Left ventricle myocardium inferior (tissue), 1 donor: ENCODE data around the gene LRMDA. TPM values are rescaled to one million over a fixed set of nuclear protein-coding genes. Genes with fewer than 3 reads are reported as not detected.

Experiments used
- DNase-seq: peaks from one replicate; pipeline ENCODE4 v3.0.0-alpha.2; 2020
- H3K27ac ChIP-seq: fragments of 200-600 bp; replicated peaks from 2 replicates; pipeline ENCODE4 v1.8.0; 2021
- H3K27me3 ChIP-seq: fragments of 200-600 bp; 2 replicates; pipeline ENCODE4 v1.8.0; 2021; ENCODE audit warnings: low read depth
- H3K36me3 ChIP-seq: fragments of 200-600 bp; 2 replicates; pipeline ENCODE4 v1.8.0; 2021
- H3K4me1 ChIP-seq: fragments of 200-600 bp; 2 replicates; pipeline ENCODE4 v1.8.0; 2021
- H3K4me3 ChIP-seq: fragments of 200-600 bp; 2 replicates; pipeline ENCODE4 v1.8.0; 2021; ENCODE audit warnings: mild to moderate bottlenecking, moderate library complexity
- H3K9me3 ChIP-seq: fragments of 200-600 bp; replicated peaks from 2 replicates; pipeline ENCODE4 v1.8.0; 2021
- CTCF ChIP-seq: fragments of 200-600 bp; IDR thresholded peaks from 2 replicates; pipeline ENCODE4 v1.8.0; 2021; ENCODE audit warnings: antibody characterized with exemption, mild to moderate bottlenecking, borderline replicate concordance
- intact Hi-C: fragments of 100-400 bp; cut with micrococcal nuclease; formaldehyde crosslinking; loops from one replicate; pipeline ENCODE4 v1.11.0; 2022
- total RNA-seq: library from RNA; stranded (reverse); fragmentation: NEBNext Ultra II Directional; extraction: Animal tissue kit (Norgen Biotek cat#: 25700); gene quantifications from one replicate; pipeline ENCODE4 v1.2.1, GENCODE V29; 2021
- donor health status: DM: no; HTN: yes; CAD: no; lungs with severe emphysema.

Gene LRMDA
- total RNA-seq, 1 donor from 2014 or later: 18.7 TPM

- no peaks in the 10 kb centered on the region for H3K27me3 ChIP-seq
- no peaks in the 10 kb centered on the region for H3K9me3 ChIP-seq
- no peak overlapping the region for H3K27ac ChIP-seq
- no peak for TF ChIP-seq CTCF
- intact Hi-C loops: no loop called here
- no peaks in the 10 kb centered on the region for H3K36me3 ChIP-seq
- H3K4me1 ChIP-seq: no peaks in the 10 kb centered on the region
- no peak for DNase-seq
- no peak overlapping the region for H3K4me3 ChIP-seq
These were observed 193.2 kb downstream of the LRMDA start for GRCh38 chr10:75624638-75625037.

- no peak for TF ChIP-seq CTCF
- H3K4me3 ChIP-seq: no peak overlapping the region
- H3K36me3 ChIP-seq: no peaks in the 10 kb centered on the region
- H3K4me1 ChIP-seq: no peaks in the 10 kb centered on the region
- no peaks in the 10 kb centered on the region for H3K9me3 ChIP-seq
- intact Hi-C loops: no loop called here
- DNase-seq: no peak
- H3K27me3 ChIP-seq: no peaks in the 10 kb centered on the region
- no peak overlapping the region for H3K27ac ChIP-seq
These were observed 199.3 kb downstream of the LRMDA start for GRCh38 chr10:75630746-75631145.

GRCh38 chr10:75632805-75633462 lies 201.5 kb downstream of the LRMDA start:
- peak; percentile 47 for DNase-seq

GRCh38 chr10:75633568-75633967 lies 202.1 kb downstream of the LRMDA start:
- intact Hi-C loops: no loop called here
- no peaks in the 10 kb centered on the region for H3K9me3 ChIP-seq
- H3K36me3 ChIP-seq: no peaks in the 10 kb centered on the region
- no peak overlapping the region for H3K4me3 ChIP-seq
- no peak for TF ChIP-seq CTCF
- H3K4me1 ChIP-seq: no peaks in the 10 kb centered on the region
- no peak overlapping the region for H3K27ac ChIP-seq
- no peak for DNase-seq
- H3K27me3 ChIP-seq: no peaks in the 10 kb centered on the region

More at GRCh38 chr10:75632805-75633462, 201.5 kb downstream of the LRMDA start:
- Histone ChIP-seq H3K9me3 (no peaks in the 10 kb centered on the region), H3K27ac (no peak overlapping the region), H3K27me3 (no peaks in the 10 kb centered on the region), H3K4me3 (no peak overlapping the region), H3K36me3 (no peaks in the 10 kb centered on the region), H3K4me1 (no peaks in the 10 kb centered on the region)
- TF ChIP-seq CTCF: no peak
- intact Hi-C loops: no loop called here

GRCh38 chr10:75634947-75635346 lies 203.5 kb downstream of the LRMDA start:
- Histone ChIP-seq H3K4me1 (no peaks in the 10 kb centered on the region), H3K36me3 (no peaks in the 10 kb centered on the region), H3K27ac (no peak overlapping the region), H3K9me3 (no peaks in the 10 kb centered on the region), H3K4me3 (no peak overlapping the region), H3K27me3 (no peaks in the 10 kb centered on the region)
- no peak for TF ChIP-seq CTCF
- intact Hi-C loops: no loop called here
- DNase-seq: no peak

GRCh38 chr10:75638752-75639151 lies 207.3 kb downstream of the LRMDA start:
- no peaks in the 10 kb centered on the region for H3K27me3 ChIP-seq
- no peak overlapping the region for H3K27ac ChIP-seq
- H3K4me1 ChIP-seq: no peaks in the 10 kb centered on the region
- no peak for TF ChIP-seq CTCF
- no peak overlapping the region for H3K4me3 ChIP-seq
- no peaks in the 10 kb centered on the region for H3K36me3 ChIP-seq
- no peaks in the 10 kb centered on the region for H3K9me3 ChIP-seq
- intact Hi-C loops: no loop called here
- DNase-seq: no peak
